Vagina (tissue), 2 donors: ENCODE measurements around the gene MNAT1.

Experiments
- CTCF ChIP-seq, 3 experiments: fragments of 450-650 bp in 2 of 3; fragments of 200-600 bp in 1 of 3; sonication (generic) in 1 of 3; IDR thresholded peaks; one replicate each; pipeline ENCODE4 v1.5.1; 2017 to 2019; ENCODE audit warnings: antibody characterized with exemption in 3 of 3, mild to moderate bottlenecking in 2 of 3, moderate library complexity in 2 of 3
- POLR2A ChIP-seq, 2 donors: fragments of 450-650 bp; IDR thresholded peaks; one replicate each; pipeline ENCODE4 v1.6.1; 2017; ENCODE audit warnings: antibody characterized with exemption in 2 of 2, mild to moderate bottlenecking in 2 of 2, moderate library complexity in 2 of 2
- POLR2AphosphoS5 ChIP-seq, 2 donors: sonication (generic); formaldehyde crosslinking; IDR thresholded peaks; one replicate each; pipeline ENCODE4 v1.9.0; 2017; ENCODE audit warnings: antibody characterized with exemption in 2 of 2, mild to moderate bottlenecking in 2 of 2, low read depth in 1 of 2; ENCODE audit not compliant: insufficient read depth in 1 of 2

GRCh38 chr14:60973070-60973469, 238.5 kb downstream of the MNAT1 start:
- TF ChIP-seq CTCF (IDR thresholded peaks at IDR 0.05) (no peak), POLR2A (IDR thresholded peaks at IDR 0.05) (no peak), POLR2AphosphoS5 (IDR thresholded peaks at IDR 0.05; ENCODE audit: insufficient read depth in 1 of 2, low read depth in 1 of 2) (no peak)
